K562 (cell line): ENCODE measurements around the gene ASRGL1. TPM values are rescaled to one million over a fixed set of nuclear protein-coding genes. Genes with fewer than 3 reads are reported as not detected.

Source experiments
- ATAC-seq: fragments of 200-7000 bp; cut with Tn5 transposase; 3 replicates; pipeline ENCODE4 v1.9.1; 2020; ENCODE audit warnings: moderate library complexity
- BruUV-seq: library from RNA; stranded (reverse); fragments of 400-500 nt; replicated peaks from 2 replicates; lab custom pipeline; 2021; lab: Mats Ljungman, UMichigan
- CTCF ChIA-PET: fragments of 300-600 bp; formaldehyde crosslinking; extraction: SDS; loops from one replicate; lab custom pipeline; 2021; ENCODE audit warnings: low intra/inter-chr PET ratio; lab: Yijun Ruan, JAX
- POLR2A ChIA-PET: fragments of 300-600, 350-650 bp; sonication (Branson Sonifier 250); formaldehyde crosslinking; extraction: SDS; loops from one replicate; lab custom pipeline; 2021; ENCODE audit warnings: antibody characterized with exemption, inconsistent platforms; lab: Yijun Ruan, JAX
- DNase-seq, 4 experiments: peaks; one replicate each; pipeline versions ENCODE4 v3.0.0 to v3.0.0-alpha.2; 2011 to 2018; ENCODE audit warnings: low spot score in 3 of 4, mixed read lengths in 3 of 4; ENCODE audit errors: extremely low read depth in 1 of 4
- FAIRE-seq: peaks from 2 replicates; lab custom pipeline; 2011; peaks lifted over from hg19 to GRCh38; lab: Jason Lieb, UNC
- H2AFZ ChIP-seq: 2 replicates; pipeline ENCODE4 v1.6.0; 2011; ENCODE audit warnings: low read depth, low read length, control low read depth, inconsistent platforms
- H3K27ac ChIP-seq: fragments of 200-600 bp; 3 replicates; pipeline ENCODE4 v1.8.0; 2011; ENCODE audit warnings: low read depth, mild to moderate bottlenecking, control low read depth, inconsistent platforms, low read length, moderate library complexity, mixed read lengths; ENCODE audit errors: extremely low read depth
- H3K27me3 ChIP-seq, 2 experiments: fragments of 300-600 bp in 1 of 2; 2 replicates in 1 of 2; 3 replicates in 1 of 2; pipeline versions ENCODE4 v1.6.0 to v1.8.0; 2011; ENCODE audit warnings: inconsistent platforms in 2 of 2, low read length in 2 of 2, mild to moderate bottlenecking in 1 of 2, mixed read lengths in 1 of 2, moderate library complexity in 1 of 2; ENCODE audit not compliant: control insufficient read depth in 2 of 2, insufficient read depth in 2 of 2
- H3K36me3 ChIP-seq: fragments of 300-600 bp; 3 replicates; pipeline ENCODE4 v1.8.0; 2011; ENCODE audit warnings: mild to moderate bottlenecking, low read length, inconsistent platforms; ENCODE audit not compliant: control insufficient read depth, insufficient read depth
- H3K4me1 ChIP-seq, 2 experiments: fragments of 200-600 bp in 1 of 2; replicated peaks in 1 of 2; 2 replicates in 1 of 2; 3 replicates in 1 of 2; pipeline versions ENCODE4 v1.5.1 to v1.8.0; 2011; ENCODE audit warnings: inconsistent platforms in 2 of 2, low read length in 2 of 2, mild to moderate bottlenecking in 1 of 2, mixed read lengths in 1 of 2, moderate library complexity in 1 of 2; ENCODE audit not compliant: control insufficient read depth in 2 of 2, insufficient read depth in 2 of 2
- H3K4me2 ChIP-seq: 2 replicates; pipeline ENCODE4 v1.6.1; 2011; ENCODE audit warnings: low read length, control low read depth, inconsistent platforms, mixed read lengths; ENCODE audit not compliant: insufficient read depth
- H3K4me3 ChIP-seq: fragments of 200-600 bp; sonication (generic), shearing (Covaris generic); 2 replicates; pipeline ENCODE4 v1.5.1; 2016; ENCODE audit warnings: control low read depth, inconsistent platforms
- H3K79me2 ChIP-seq: fragments of 200-600 bp; 3 replicates; pipeline ENCODE4 v1.8.0; 2011; ENCODE audit warnings: low read length, inconsistent platforms; ENCODE audit not compliant: control insufficient read depth, insufficient read depth
- H3K9ac ChIP-seq, 2 experiments: 2 replicates each; pipeline versions ENCODE4 v1.6.0 to v1.6.1; 2011; ENCODE audit warnings: low read depth in 2 of 2, low read length in 2 of 2, control low read depth in 1 of 2, inconsistent platforms in 1 of 2, mild to moderate bottlenecking in 1 of 2, mixed read lengths in 1 of 2; ENCODE audit not compliant: insufficient read depth in 1 of 2
- H3K9me1 ChIP-seq: one replicate; pipeline ENCODE4 v1.6.0; 2011; ENCODE audit warnings: inconsistent platforms, mild to moderate bottlenecking, low read length, moderate library complexity; ENCODE audit not compliant: control insufficient read depth, insufficient read depth
- H3K9me3 ChIP-seq: replicated peaks from 2 replicates; pipeline ENCODE4 v1.5.1; 2011; ENCODE audit warnings: low read depth, low read length, inconsistent platforms; ENCODE audit not compliant: control insufficient read depth, insufficient read depth
- H4K20me1 ChIP-seq: replicated peaks from 2 replicates; pipeline ENCODE4 v1.6.1; 2011; ENCODE audit warnings: low read length, inconsistent platforms, mixed read lengths; ENCODE audit not compliant: control insufficient read depth, insufficient read depth
- ETV5 ChIP-seq: sonication (generic); formaldehyde crosslinking; IDR thresholded peaks from 2 replicates; pipeline ENCODE4 v1.4.0; 2020; ENCODE audit warnings: low read depth, mild to moderate bottlenecking, missing genetic modification reagents
- FOXK1 ChIP-seq: sonication (generic); formaldehyde crosslinking; IDR thresholded peaks from 2 replicates; pipeline ENCODE4 v1.8.0; 2022; ENCODE audit warnings: missing genetic modification reagents, mild to moderate bottlenecking, borderline replicate concordance
- HSF4 ChIP-seq: fragments of 250-450 bp; sonication (Bioruptor Pico); IDR thresholded peaks from 2 replicates; pipeline ENCODE4 v2.1.2; 2022; ENCODE audit warnings: mild to moderate bottlenecking, moderate library complexity, borderline replicate concordance
- JUN ChIP-seq, 2 experiments: sonication (generic) in 1 of 2; formaldehyde crosslinking in 1 of 2; IDR thresholded peaks; 2 replicates each; pipeline versions ENCODE4 v1.6.1 to v1.8.0; 2012 to 2022; ENCODE audit warnings: borderline replicate concordance in 2 of 2, mild to moderate bottlenecking in 2 of 2, improper control_type of control experiment in 1 of 2, low read depth in 1 of 2, low read length in 1 of 2, missing genetic modification reagents in 1 of 2
- LEF1 ChIP-seq: fragments of 450-650 bp; IDR thresholded peaks from 2 replicates; pipeline ENCODE4 v1.6.1; 2016; ENCODE audit warnings: mild to moderate bottlenecking
- MCM5 ChIP-seq: fragments of 450-650 bp; IDR thresholded peaks from 2 replicates; pipeline ENCODE4 v1.6.1; 2016; ENCODE audit warnings: low read depth
- RAD21 ChIP-seq, 2 experiments: fragments of 250-450 bp in 1 of 2; fragments of 450-650 bp in 1 of 2; sonication (Bioruptor Pico) in 1 of 2; formaldehyde crosslinking in 1 of 2; IDR thresholded peaks in 1 of 2; conservative IDR thresholded peaks in 1 of 2; 2 replicates each; pipeline versions ENCODE4 v1.4.0 to v1.8.0; 2020 to 2022; ENCODE audit warnings: mild to moderate bottlenecking in 2 of 2, moderate library complexity in 1 of 2
- SMC3 ChIP-seq: conservative IDR thresholded peaks from 2 replicates; pipeline ENCODE4 v1.6.1; 2011; ENCODE audit warnings: low read depth, low read length, improper control_type of control experiment; ENCODE audit not compliant: insufficient read depth
- ZKSCAN3 ChIP-seq: fragments of 250-450 bp; sonication (Bioruptor Pico); IDR thresholded peaks from 2 replicates; pipeline ENCODE4 v1.4.0; 2020
- WGBS: fragments of 100-300 bp; shearing (Covaris generic); methylation state at CpG from one replicate; pipeline ENCODE4 v1.1.6; 2016; ENCODE audit warnings: low coverage, mixed read lengths; ENCODE audit not compliant: insufficient coverage; ENCODE audit errors: missing lambda C conversion rate; 5-methylcytosine and 5-hydroxymethylcytosine counted together
- in situ Hi-C: fragments of 300-500 bp; cut with MboI; formaldehyde crosslinking; loops from 4 replicates; pipeline ENCODE4 v1.15.0; 2018; ENCODE audit warnings: inconsistent platforms, mixed read lengths
- intact Hi-C: fragments of 100-400 bp; cut with micrococcal nuclease; formaldehyde crosslinking; loops from 2 replicates; pipeline ENCODE4 v1.14.2; 2022
- polyA plus RNA-seq, 8 experiments: library from polyadenylated mRNA; depleted of rRNA in 4 of 8; stranded (reverse) in 5 of 8; unstranded in 3 of 8; fragments of >200 nt; fragmentation: Nextera tagmentation in 2 of 8; fragmentation: Illumina TruSeq in 1 of 8; extraction: Ambion mirVana in 2 of 8; extraction: Trizol in 1 of 8; gene quantifications; 2 replicates each; pipeline versions ENCODE4 v1.2.1 to v1.2.3, GENCODE V29; 2011 to 2014; ENCODE audit warnings: inconsistent platforms in 1 of 8, missing spikeins in 1 of 8
- total RNA-seq, 7 experiments: library from RNA; depleted of rRNA in 6 of 7; stranded (reverse); fragments of >200 nt in 6 of 7; fragmentation: Illumina TruSeq in 2 of 7; extraction: Trizol in 2 of 7; gene quantifications; 2 replicates each; pipeline versions ENCODE4 v1.2.1 to v1.2.3, GENCODE V29; 2011 to 2021; ENCODE audit warnings: low replicate concordance in 1 of 7
- TF ChIP-seq, protein P1 (sequence below), 2 experiments: fragments of 450-650 bp in 1 of 2; sonication (generic) in 1 of 2; formaldehyde crosslinking; conservative IDR thresholded peaks; 2 replicates each; pipeline versions ENCODE4 v1.4.0 to v1.8.1; 2020 to 2022; ENCODE audit warnings: mild to moderate bottlenecking in 1 of 2, missing genetic modification reagents in 1 of 2
- TF ChIP-seq, protein P2 (sequence below), 3 experiments: IDR thresholded peaks in 2 of 3; conservative IDR thresholded peaks in 1 of 3; 2 replicates each; pipeline ENCODE4 v1.5.1; 2011 to 2012; ENCODE audit warnings: low read length in 3 of 3, mild to moderate bottlenecking in 3 of 3, control low read depth in 2 of 3, improper control_type of control experiment in 1 of 3, inconsistent platforms in 1 of 3, low read depth in 1 of 3, mixed read lengths in 1 of 3, moderate library complexity in 1 of 3; ENCODE audit not compliant: insufficient read depth in 2 of 3
- TF ChIP-seq, protein P3 (sequence below): sonication (generic); IDR thresholded peaks from 2 replicates; pipeline ENCODE4 v1.6.1; 2016
- TF ChIP-seq, protein P4 (sequence below): fragments of 450-650 bp; formaldehyde crosslinking; IDR thresholded peaks from 2 replicates; pipeline ENCODE4 v1.4.0; 2020; ENCODE audit warnings: mild to moderate bottlenecking, moderate library complexity

Gene ASRGL1
- total and polyA plus RNA-seq, 9 of the 15 experiments (the other 6 are each of a cell fraction or from before 2014, with no cell fraction given): 3.1 to 23.0 (median 11.2) TPM

DNA sequence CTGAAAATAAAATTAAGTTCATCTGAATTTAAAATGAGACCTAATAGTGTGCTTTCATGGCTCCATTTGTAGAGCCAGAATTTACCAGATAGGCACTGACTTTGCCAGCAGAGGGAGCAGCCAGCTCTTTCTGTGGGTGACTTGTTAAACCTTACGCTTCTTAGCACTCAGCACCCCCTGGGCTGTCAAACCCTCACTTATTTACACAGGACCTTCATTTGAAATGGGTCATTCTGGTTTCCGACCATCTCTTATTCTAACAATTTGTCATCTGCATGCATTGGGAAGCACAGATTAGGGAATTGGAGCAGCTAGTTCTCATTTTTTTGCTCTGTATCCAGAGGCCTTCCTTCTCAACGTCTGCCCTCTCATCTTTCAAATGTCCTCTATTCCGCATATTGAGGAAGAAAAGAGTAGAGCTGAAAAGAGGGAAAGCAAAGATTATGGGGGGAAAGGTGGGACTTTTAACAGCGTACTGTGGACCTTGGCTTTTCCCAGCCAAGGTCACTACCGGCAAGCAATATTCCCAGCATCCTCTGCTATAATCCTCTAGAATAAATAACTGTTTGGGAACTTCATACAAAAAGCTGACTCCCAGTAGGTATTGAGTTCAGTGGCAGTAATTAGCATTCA, 3.1 kb downstream of the ASRGL1 start:
- H4K20me1 ChIP-seq: no peaks in the 10 kb centered on the region
- no peak overlapping the region for H2AFZ ChIP-seq
- H3K9me3 ChIP-seq: no peaks in the 10 kb centered on the region
- WGBS: 59% methylated on average over 6 of the region's 6 CpGs
- H3K79me2 ChIP-seq: 0 out of 3 replicates have a peak, but pooled peaks cover 2% of the 10 kb centered on the region
- no peak overlapping the region for H3K4me2 ChIP-seq
- POLR2A ChIA-PET: interaction anchor here (1.0 to 1.2 kb wide), 2 partner anchors 10 to 450 kb away, joined by 3 to 4 read pairs; no protein-coding TSS in a partner anchor
- no peak overlapping the region for H3K9ac ChIP-seq
- DNase-seq (peak; percentile 19 to 71 (median 34)), FAIRE-seq (peak; percentile 83), ATAC-seq (peak; percentile 61; the same call in 2 of the 3 replicates)
- intact Hi-C loops: loop anchor here (1.0 kb wide), 1 partner anchor 38 kb away; no protein-coding TSS in a partner anchor
- H3K27ac ChIP-seq: no peak overlapping the region
- H3K27me3 ChIP-seq: no peaks in the 10 kb centered on the region
- H3K4me1 ChIP-seq: peaks cover 4 to 21% of the 10 kb centered on the region in 2 experiments; a peak in 4 of 5 replicates
- no peak overlapping the region for H3K4me3 ChIP-seq
- in situ Hi-C loops: no loop called here
- no TSS peak for BruUV-seq
- H3K36me3 ChIP-seq: peaks cover 3% of the 10 kb centered on the region; the same call in 1 of the 3 replicates
- no peaks in the 10 kb centered on the region for H3K9me1 ChIP-seq
- CTCF ChIA-PET: interaction anchor here (0.7 to 2.7 kb wide), 3 partner anchors 38 to 91 kb away, joined by 4 to 17 read pairs (median 7); no protein-coding TSS in a partner anchor
- TF ChIP-seq, protein P1, sequence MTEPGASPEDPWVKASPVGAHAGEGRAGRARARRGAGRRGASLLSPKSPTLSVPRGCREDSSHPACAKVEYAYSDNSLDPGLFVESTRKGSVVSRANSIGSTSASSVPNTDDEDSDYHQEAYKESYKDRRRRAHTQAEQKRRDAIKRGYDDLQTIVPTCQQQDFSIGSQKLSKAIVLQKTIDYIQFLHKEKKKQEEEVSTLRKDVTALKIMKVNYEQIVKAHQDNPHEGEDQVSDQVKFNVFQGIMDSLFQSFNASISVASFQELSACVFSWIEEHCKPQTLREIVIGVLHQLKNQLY (CRISPR knock-in tag; conservative IDR thresholded peaks at IDR 0.05): no peak
- peak; percentile 60; the same call in 1 of the 2 replicates for TF ChIP-seq SMC3
- TF ChIP-seq, protein P2, sequence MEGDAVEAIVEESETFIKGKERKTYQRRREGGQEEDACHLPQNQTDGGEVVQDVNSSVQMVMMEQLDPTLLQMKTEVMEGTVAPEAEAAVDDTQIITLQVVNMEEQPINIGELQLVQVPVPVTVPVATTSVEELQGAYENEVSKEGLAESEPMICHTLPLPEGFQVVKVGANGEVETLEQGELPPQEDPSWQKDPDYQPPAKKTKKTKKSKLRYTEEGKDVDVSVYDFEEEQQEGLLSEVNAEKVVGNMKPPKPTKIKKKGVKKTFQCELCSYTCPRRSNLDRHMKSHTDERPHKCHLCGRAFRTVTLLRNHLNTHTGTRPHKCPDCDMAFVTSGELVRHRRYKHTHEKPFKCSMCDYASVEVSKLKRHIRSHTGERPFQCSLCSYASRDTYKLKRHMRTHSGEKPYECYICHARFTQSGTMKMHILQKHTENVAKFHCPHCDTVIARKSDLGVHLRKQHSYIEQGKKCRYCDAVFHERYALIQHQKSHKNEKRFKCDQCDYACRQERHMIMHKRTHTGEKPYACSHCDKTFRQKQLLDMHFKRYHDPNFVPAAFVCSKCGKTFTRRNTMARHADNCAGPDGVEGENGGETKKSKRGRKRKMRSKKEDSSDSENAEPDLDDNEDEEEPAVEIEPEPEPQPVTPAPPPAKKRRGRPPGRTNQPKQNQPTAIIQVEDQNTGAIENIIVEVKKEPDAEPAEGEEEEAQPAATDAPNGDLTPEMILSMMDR (IDR thresholded peaks at IDR 0.05 in 2 of 3, conservative IDR thresholded peaks at IDR 0.05 in 1 of 3; ENCODE audit: insufficient read depth in 2 of 3, low read depth in 1 of 3, low read length in 3 of 3): peak; percentile 75 to 83 (median 77)
- TF ChIP-seq JUN (IDR thresholded peaks at IDR 0.05; ENCODE audit: borderline replicate concordance, low read depth, low read length): no peak
- no peak for TF ChIP-seq JUN (CRISPR knock-in tag; IDR thresholded peaks at IDR 0.05; ENCODE audit: borderline replicate concordance)
- TF ChIP-seq, protein P3, sequence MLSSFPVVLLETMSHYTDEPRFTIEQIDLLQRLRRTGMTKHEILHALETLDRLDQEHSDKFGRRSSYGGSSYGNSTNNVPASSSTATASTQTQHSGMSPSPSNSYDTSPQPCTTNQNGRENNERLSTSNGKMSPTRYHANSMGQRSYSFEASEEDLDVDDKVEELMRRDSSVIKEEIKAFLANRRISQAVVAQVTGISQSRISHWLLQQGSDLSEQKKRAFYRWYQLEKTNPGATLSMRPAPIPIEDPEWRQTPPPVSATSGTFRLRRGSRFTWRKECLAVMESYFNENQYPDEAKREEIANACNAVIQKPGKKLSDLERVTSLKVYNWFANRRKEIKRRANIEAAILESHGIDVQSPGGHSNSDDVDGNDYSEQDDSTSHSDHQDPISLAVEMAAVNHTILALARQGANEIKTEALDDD: peak; percentile 69
- no peak for TF ChIP-seq MCM5
- TF ChIP-seq, protein P4, sequence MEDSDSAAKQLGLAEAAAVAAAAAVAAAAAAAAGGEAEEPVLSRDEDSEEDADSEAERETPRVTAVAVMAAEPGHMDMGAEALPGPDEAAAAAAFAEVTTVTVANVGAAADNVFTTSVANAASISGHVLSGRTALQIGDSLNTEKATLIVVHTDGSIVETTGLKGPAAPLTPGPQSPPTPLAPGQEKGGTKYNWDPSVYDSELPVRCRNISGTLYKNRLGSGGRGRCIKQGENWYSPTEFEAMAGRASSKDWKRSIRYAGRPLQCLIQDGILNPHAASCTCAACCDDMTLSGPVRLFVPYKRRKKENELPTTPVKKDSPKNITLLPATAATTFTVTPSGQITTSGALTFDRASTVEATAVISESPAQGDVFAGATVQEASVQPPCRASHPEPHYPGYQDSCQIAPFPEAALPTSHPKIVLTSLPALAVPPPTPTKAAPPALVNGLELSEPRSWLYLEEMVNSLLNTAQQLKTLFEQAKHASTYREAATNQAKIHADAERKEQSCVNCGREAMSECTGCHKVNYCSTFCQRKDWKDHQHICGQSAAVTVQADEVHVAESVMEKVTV: peak; percentile 41; the same call in 1 of the 2 replicates
- TF ChIP-seq LEF1: no peak
- TF ChIP-seq ETV5 (CRISPR knock-in tag): 0 out of 2 replicates have a peak, but pooled peaks have one; percentile 24
- no peak for TF ChIP-seq ZKSCAN3 (CRISPR knock-in tag)
- TF ChIP-seq RAD21 (CRISPR knock-in tag; conservative IDR thresholded peaks at IDR 0.05 in 1 of 2, IDR thresholded peaks at IDR 0.05 in 1 of 2): peak; percentile 65 to 79
- TF ChIP-seq HSF4 (CRISPR knock-in tag): no peak
- TF ChIP-seq FOXK1 (CRISPR knock-in tag): no peak
